HL-60 (cell line): Measurements from ENCODE around the gene DENND6B.

ENCODE experiments used
- DNase-seq, 2 experiments: peaks; one replicate each; pipeline ENCODE4 v3.0.0-alpha.2; 2010 to 2020; ENCODE audit warnings: low read depth in 1 of 2, low spot score in 1 of 2
- H3K27ac ChIP-seq: fragments of 250-450 bp; sonication (Bioruptor Pico); replicated peaks from 2 replicates; pipeline ENCODE4 v1.5.1; 2020; ENCODE audit warnings: mild to moderate bottlenecking, moderate library complexity
- H3K27me3 ChIP-seq: fragments of 250-450 bp; sonication (Bioruptor Pico); 2 replicates; pipeline ENCODE4 v1.5.1; 2021; ENCODE audit warnings: mild to moderate bottlenecking, moderate library complexity; ENCODE audit not compliant: insufficient read depth, poor library complexity, severe bottlenecking
- H3K4me3 ChIP-seq: replicated peaks from 2 replicates; pipeline ENCODE4 v1.5.1; 2011; ENCODE audit warnings: mild to moderate bottlenecking, control low read depth, low read length; ENCODE audit not compliant: insufficient read depth
- CTCF ChIP-seq: IDR thresholded peaks from one replicate; pipeline ENCODE4 v1.5.1; 2011; ENCODE audit warnings: low read length, control low read depth, inconsistent platforms; ENCODE audit not compliant: insufficient read depth
- GABPA ChIP-seq: IDR thresholded peaks from 2 replicates; pipeline ENCODE4 v1.6.1; 2012; ENCODE audit warnings: low read depth
- POLR2AphosphoS5 ChIP-seq: IDR thresholded peaks from 2 replicates; pipeline ENCODE4 v1.6.1; 2012; ENCODE audit warnings: low read depth
- REST ChIP-seq: IDR thresholded peaks from 2 replicates; pipeline ENCODE4 v1.6.1; 2012; ENCODE audit warnings: low read depth; ENCODE audit not compliant: insufficient replicate concordance
- SPI1 ChIP-seq: IDR thresholded peaks from 2 replicates; pipeline ENCODE4 v1.6.1; 2012; ENCODE audit warnings: low read depth, mild to moderate bottlenecking, borderline replicate concordance

DENND6B gene

GRCh38 chr22:50346470-50346869, 19.7 kb upstream of the DENND6B start:
- Histone ChIP-seq H3K4me3 (no peak overlapping the region), H3K27ac (no peak overlapping the region), H3K27me3 (no peaks in the 10 kb centered on the region)
- DNase-seq, result no peak
- TF ChIP-seq POLR2AphosphoS5, result no peak
- no peak for TF ChIP-seq CTCF
- TF ChIP-seq GABPA, result no peak
- no peak for TF ChIP-seq REST
- TF ChIP-seq SPI1, result no peak

- TF ChIP-seq CTCF (no peak), GABPA (no peak), SPI1 (no peak), REST (no peak), POLR2AphosphoS5 (no peak)
- peak overlapping the region; percentile 78 for H3K4me3 ChIP-seq
- H3K27ac ChIP-seq, result no peak overlapping the region; the same call in 1 of the 2 replicates
- H3K27me3 ChIP-seq, result no peaks in the 10 kb centered on the region
- DNase-seq, result peak in 1 of 2 experiments; percentile 45
These were observed 16.7 kb upstream of the DENND6B start for GRCh38 chr22:50343541-50343935.

DNA sequence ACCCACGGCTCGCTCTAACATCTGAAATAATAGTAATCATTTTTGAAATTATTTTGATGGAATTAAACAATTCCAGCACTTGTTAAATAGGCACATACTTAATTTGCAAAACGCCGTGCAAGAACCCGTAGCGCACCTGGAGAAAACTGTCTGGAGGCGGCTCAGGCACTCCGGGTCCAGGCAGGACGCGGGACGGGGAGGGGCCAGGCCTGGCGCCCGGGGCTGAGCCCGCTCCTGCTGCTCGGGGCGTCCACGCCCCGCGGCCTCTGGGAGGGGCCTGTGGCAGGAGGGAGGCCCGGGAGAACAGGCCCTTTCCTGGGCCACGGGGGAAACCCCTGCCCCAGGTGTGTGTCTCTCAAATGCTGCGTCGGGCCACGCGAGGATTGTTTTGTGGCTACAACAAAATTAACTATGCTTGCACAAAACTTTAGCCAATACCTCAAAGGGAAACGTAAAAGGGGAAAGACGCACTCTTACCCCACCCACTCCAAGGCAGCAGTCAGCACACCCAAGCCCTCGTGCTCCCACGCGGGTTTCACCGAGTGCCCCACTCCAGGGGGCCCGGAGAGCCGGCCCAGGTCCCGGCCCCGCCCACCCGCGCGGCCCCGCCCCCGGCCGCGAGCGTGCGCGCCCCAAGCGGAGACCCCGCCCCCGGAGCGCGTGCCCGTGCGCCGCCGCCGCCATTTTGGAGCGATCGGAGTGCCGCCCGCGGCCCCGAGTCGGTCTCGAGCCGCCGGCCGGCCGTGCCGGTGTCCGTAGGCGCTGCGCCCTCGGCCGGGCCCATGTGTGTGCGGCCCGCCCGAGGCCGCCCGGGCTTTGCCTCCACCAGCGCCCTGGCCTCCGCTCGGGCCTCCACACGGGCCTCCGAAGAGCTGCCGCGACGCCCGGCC, 16.1 kb upstream of the DENND6B start, which contains the start of gene PPP6R2:
PPP6R2 (plus strand) TSS at position 677 of the 890 bp plus-strand sequence. CDS start 50,582 bp downstream, outside the sequence.
- TF ChIP-seq POLR2AphosphoS5 (0 out of 2 replicates have a peak, but pooled peaks have one; percentile 20), CTCF (no peak), REST (no peak), GABPA (no peak), SPI1 (no peak)
- Histone ChIP-seq H3K4me3 (peak within 1 kb of the TSS; percentile 78), H3K27me3 (no peaks in the 10 kb centered on the region), H3K27ac (peak within 1 kb of the TSS; percentile 58)
- peak; percentile 49 to 64 for DNase-seq
